HCT116 (cell line): Measurements from ENCODE around the gene SYMPK.

Experiments used
- SP1 ChIP-seq: IDR thresholded peaks from 2 replicates; pipeline ENCODE4 v1.6.1; 2012; ENCODE audit warnings: low read depth
- TF ChIP-seq, protein P1 (sequence below), 3 experiments: fragments of 200-600 bp in 1 of 3; sonication (generic) in 1 of 3; IDR thresholded peaks in 2 of 3; conservative IDR thresholded peaks in 1 of 3; 2 replicates each; pipeline ENCODE4 v1.5.1; 2012 to 2017; ENCODE audit warnings: low read depth in 2 of 3, low read length in 2 of 3, antibody characterized with exemption in 1 of 3, borderline replicate concordance in 1 of 3, control low read depth in 1 of 3, mild to moderate bottlenecking in 1 of 3, mixed read lengths in 1 of 3, mixed run types in 1 of 3, moderate library complexity in 1 of 3; ENCODE audit not compliant: insufficient read depth in 1 of 3

DNA sequence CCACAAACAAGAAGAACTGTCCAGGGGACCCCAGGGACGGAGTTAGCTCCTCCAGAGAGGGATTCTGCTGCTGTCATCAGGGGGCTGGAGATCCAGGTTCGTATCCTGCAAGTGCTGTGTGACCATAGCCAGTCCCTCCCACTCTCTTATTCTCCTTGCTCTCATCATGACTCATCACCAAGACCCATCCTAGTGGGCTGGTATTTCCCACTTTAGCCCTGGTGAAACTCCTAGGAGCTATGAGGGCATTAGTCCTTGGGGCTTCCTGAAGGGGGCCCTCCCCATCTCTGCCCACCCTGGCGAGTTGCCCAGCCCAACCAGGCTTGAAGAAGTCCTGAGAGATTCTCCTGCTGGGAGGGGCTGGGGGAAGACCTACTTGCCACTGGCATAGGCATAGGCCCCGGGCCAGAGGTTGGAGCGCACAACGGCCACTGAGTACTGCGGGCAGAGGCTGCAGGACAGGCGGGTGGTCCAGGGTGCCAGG, 62.8 kb downstream of the SYMPK start:
- TF ChIP-seq SP1 = no peak
- TF ChIP-seq, protein P1, sequence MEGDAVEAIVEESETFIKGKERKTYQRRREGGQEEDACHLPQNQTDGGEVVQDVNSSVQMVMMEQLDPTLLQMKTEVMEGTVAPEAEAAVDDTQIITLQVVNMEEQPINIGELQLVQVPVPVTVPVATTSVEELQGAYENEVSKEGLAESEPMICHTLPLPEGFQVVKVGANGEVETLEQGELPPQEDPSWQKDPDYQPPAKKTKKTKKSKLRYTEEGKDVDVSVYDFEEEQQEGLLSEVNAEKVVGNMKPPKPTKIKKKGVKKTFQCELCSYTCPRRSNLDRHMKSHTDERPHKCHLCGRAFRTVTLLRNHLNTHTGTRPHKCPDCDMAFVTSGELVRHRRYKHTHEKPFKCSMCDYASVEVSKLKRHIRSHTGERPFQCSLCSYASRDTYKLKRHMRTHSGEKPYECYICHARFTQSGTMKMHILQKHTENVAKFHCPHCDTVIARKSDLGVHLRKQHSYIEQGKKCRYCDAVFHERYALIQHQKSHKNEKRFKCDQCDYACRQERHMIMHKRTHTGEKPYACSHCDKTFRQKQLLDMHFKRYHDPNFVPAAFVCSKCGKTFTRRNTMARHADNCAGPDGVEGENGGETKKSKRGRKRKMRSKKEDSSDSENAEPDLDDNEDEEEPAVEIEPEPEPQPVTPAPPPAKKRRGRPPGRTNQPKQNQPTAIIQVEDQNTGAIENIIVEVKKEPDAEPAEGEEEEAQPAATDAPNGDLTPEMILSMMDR (IDR thresholded peaks at IDR 0.05 in 2 of 3, conservative IDR thresholded peaks at IDR 0.05 in 1 of 3; ENCODE audit: borderline replicate concordance in 1 of 3, insufficient read depth in 1 of 3, low read depth in 2 of 3, low read length in 2 of 3) = no peak
